NCI-H2227 treated with DMSO at 0.1 percent for 48 hours (cell line): ENCODE results near the gene PPFIBP1.
"Not testable (repeated sequence)": the region's sequence is repeated elsewhere in the genome, so short reads cannot be mapped to it uniquely, and the experiment has no call there.

Source experiments
- DNase-seq: peaks from one replicate; lab custom pipeline; 2025; lab: John Stamatoyannopoulos, UW

The PPFIBP1 gene

GRCh38 chr12:27709932-27710591 lies 186.1 kb downstream of the PPFIBP1 start:
- peak; percentile 41 for DNase-seq

- DNase-seq = peak; percentile 54
These were observed 186.7 kb downstream of the PPFIBP1 start, which contains the start of gene MRPS35 for GRCh38 chr12:27710592-27711316. Gene MRPS35 (plus strand): TSS chr12:27710832. CDS start chr12:27710844, 12 bp downstream.

- no peak for DNase-seq
These were observed 187.3 kb downstream of the PPFIBP1 start for GRCh38 chr12:27711317-27711682.

GRCh38 chr12:27711967-27712366 lies 188.0 kb downstream of the PPFIBP1 start:
- no peak for DNase-seq

- no peak for DNase-seq
These were observed 199.2 kb downstream of the PPFIBP1 start for GRCh38 chr12:27723212-27723611.

GRCh38 chr12:27730097-27730588 lies 206.1 kb downstream of the PPFIBP1 start:
- DNase-seq = no peak

GRCh38 chr12:27732281-27732680 lies 208.3 kb downstream of the PPFIBP1 start:
- no peak for DNase-seq

GRCh38 chr12:27733052-27733656 lies 209.1 kb downstream of the PPFIBP1 start:
- DNase-seq = peak; percentile 20

GRCh38 chr12:27733791-27734190 lies 209.8 kb downstream of the PPFIBP1 start:
- DNase-seq = no peak

GRCh38 chr12:27734321-27734720 lies 210.3 kb downstream of the PPFIBP1 start:
- not testable (repeated sequence) for DNase-seq

- no peak for DNase-seq
These were observed 219.6 kb downstream of the PPFIBP1 start for GRCh38 chr12:27743601-27744000.
